ENCODE results near the gene SNAI3. TPM values are rescaled to one million over a fixed set of nuclear protein-coding genes. Genes with fewer than 3 reads are reported as not detected.

The SNAI3 gene
- total and polyA plus RNA-seq, 9 of the 15 experiments (the other 6 are each of a cell fraction or from before 2014, with no cell fraction given), result 0.04 to 4.1 (median 0.80) TPM; not detected in 1

DNA sequence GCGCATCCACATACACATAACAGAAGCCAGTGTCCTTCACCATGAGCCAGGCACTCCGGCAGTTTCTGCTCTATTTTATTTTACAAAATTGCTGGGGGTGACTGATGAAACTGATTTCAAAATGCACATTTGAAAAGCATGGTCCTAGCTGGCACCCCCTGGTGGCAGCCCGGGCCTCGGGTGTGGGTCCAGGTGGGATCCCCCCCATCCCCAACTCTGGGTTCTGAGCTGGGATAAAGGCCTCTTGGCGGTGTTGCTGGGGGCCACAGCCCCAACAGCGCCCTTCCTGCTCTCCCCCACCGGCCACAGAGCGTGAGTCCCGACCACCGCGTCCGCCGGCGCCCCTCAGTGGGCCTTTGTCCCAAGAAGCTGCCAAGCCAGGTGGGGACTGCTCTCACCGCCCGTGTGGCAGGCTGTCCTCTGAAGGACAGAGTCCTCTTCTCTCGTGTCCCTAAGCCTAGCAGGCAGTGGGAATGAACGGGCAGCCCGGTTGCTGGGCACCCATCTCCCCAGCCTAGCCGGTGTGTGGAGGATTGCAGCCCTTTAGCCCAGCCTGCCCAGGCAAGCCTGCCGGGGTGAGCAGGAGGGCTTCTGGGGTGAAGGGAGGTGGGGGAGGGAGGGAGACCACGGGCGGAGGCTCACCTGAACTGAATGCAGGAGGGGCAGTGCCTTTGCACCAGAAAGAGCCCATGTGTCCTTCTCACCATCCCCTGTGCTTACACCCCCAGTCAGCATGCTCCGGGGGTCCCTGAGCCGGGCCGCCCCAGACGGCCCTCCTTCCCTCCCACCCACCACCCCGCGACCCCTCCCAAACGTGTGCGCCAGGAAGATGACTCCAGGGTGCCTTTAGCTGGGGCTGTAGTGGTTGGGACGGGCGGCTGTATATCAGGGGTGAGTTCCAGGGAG lies 898 bp downstream of the SNAI3 start (continued):
- TF ChIP-seq, protein P1, sequence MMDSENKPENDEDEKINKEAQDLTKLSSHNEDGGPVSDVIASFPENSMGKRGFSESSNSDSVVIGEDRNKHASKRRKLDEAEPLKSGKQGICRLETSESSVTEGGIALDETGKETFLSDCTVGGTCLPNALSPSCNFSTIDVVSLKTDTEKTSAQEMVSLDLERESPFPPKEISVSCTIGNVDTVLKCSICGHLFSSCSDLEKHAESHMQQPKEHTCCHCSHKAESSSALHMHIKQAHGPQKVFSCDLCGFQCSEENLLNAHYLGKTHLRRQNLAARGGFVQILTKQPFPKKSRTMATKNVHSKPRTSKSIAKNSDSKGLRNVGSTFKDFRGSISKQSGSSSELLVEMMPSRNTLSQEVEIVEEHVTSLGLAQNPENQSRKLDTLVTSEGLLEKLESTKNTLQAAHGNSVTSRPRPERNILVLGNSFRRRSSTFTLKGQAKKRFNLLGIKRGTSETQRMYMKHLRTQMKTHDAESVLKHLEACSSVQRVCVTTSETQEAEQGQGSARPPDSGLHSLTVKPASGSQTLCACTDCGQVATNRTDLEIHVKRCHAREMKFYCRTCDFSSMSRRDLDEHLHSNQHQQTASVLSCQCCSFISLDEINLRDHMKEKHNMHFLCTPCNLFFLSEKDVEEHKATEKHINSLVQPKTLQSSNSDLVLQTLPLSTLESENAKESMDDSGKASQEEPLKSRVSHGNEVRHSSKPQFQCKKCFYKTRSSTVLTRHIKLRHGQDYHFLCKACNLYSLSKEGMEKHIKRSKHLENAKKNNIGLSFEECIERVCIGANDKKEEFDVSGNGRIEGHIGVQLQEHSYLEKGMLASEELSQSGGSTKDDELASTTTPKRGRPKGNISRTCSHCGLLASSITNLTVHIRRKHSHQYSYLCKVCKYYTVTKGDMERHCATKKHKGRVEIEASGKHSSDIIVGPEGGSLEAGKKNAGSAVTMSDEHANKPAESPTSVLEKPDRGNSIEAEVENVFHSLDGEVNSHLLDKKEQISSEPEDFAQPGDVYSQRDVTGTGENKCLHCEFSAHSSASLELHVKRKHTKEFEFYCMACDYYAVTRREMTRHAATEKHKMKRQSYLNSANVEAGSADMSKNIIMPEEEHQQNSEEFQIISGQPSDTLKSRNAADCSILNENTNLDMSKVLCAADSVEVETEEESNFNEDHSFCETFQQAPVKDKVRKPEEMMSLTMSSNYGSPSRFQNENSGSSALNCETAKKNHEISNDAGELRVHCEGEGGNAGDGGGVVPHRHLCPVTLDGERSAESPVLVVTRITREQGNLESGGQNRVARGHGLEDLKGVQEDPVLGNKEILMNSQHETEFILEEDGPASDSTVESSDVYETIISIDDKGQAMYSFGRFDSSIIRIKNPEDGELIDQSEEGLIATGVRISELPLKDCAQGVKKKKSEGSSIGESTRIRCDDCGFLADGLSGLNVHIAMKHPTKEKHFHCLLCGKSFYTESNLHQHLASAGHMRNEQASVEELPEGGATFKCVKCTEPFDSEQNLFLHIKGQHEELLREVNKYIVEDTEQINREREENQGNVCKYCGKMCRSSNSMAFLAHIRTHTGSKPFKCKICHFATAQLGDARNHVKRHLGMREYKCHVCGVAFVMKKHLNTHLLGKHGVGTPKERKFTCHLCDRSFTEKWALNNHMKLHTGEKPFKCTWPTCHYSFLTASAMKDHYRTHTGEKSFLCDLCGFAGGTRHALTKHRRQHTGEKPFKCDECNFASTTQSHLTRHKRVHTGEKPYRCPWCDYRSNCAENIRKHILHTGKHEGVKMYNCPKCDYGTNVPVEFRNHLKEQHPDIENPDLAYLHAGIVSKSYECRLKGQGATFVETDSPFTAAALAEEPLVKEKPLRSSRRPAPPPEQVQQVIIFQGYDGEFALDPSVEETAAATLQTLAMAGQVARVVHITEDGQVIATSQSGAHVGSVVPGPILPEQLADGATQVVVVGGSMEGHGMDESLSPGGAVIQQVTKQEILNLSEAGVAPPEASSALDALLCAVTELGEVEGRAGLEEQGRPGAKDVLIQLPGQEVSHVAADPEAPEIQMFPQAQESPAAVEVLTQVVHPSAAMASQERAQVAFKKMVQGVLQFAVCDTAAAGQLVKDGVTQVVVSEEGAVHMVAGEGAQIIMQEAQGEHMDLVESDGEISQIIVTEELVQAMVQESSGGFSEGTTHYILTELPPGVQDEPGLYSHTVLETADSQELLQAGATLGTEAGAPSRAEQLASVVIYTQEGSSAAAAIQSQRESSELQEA (IDR thresholded peaks at IDR 0.05; ENCODE audit: low read depth), result no peak
- TF ChIP-seq, protein P2, sequence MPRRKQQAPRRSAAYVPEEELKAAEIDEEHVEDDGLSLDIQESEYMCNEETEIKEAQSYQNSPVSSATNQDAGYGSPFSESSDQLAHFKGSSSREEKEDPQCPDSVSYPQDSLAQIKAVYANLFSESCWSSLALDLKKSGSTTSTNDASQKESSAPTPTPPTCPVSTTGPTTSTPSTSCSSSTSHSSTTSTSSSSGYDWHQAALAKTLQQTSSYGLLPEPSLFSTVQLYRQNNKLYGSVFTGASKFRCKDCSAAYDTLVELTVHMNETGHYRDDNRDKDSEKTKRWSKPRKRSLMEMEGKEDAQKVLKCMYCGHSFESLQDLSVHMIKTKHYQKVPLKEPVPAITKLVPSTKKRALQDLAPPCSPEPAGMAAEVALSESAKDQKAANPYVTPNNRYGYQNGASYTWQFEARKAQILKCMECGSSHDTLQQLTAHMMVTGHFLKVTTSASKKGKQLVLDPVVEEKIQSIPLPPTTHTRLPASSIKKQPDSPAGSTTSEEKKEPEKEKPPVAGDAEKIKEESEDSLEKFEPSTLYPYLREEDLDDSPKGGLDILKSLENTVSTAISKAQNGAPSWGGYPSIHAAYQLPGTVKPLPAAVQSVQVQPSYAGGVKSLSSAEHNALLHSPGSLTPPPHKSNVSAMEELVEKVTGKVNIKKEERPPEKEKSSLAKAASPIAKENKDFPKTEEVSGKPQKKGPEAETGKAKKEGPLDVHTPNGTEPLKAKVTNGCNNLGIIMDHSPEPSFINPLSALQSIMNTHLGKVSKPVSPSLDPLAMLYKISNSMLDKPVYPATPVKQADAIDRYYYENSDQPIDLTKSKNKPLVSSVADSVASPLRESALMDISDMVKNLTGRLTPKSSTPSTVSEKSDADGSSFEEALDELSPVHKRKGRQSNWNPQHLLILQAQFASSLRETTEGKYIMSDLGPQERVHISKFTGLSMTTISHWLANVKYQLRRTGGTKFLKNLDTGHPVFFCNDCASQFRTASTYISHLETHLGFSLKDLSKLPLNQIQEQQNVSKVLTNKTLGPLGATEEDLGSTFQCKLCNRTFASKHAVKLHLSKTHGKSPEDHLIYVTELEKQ (CRISPR knock-in tag; IDR thresholded peaks at IDR 0.05), result no peak
- no peak for TF ChIP-seq CC2D1A (IDR thresholded peaks at IDR 0.05)
- TF ChIP-seq MECOM (CRISPR knock-in tag; IDR thresholded peaks at IDR 0.05), result no peak
- no peak for TF ChIP-seq RBM25 (IDR thresholded peaks at IDR 0.05; ENCODE audit: low read depth, low read length, severe bottlenecking)
- 0 out of 2 replicates have a peak, but pooled peaks have one; percentile 36 for TF ChIP-seq ZNF263 (CRISPR knock-in tag; IDR thresholded peaks at IDR 0.05; ENCODE audit: borderline replicate concordance)
- TF ChIP-seq CEBPG (CRISPR knock-in tag; IDR thresholded peaks at IDR 0.05), result no peak
- TF ChIP-seq CEBPG (tag; conservative IDR thresholded peaks at IDR 0.05 in 1 of 2, IDR thresholded peaks at IDR 0.05 in 1 of 2), result no peak
- TF ChIP-seq ZBTB7A (IDR thresholded peaks at IDR 0.05; ENCODE audit: borderline replicate concordance, control insufficient read depth, low read depth, low read length), result peak; percentile 66; the same call in 1 of the 2 replicates
- no peak for TF ChIP-seq ZSCAN29 (IDR thresholded peaks at IDR 0.05)
- no peak for TF ChIP-seq ZNF274 (IDR thresholded peaks at IDR 0.05; ENCODE audit: borderline replicate concordance, low read depth, low read length)
- no peak for TF ChIP-seq TOE1 (IDR thresholded peaks at IDR 0.05; ENCODE audit: borderline replicate concordance)
- no peak for TF ChIP-seq TOE1 (CRISPR knock-in tag; IDR thresholded peaks at IDR 0.05; ENCODE audit: borderline replicate concordance, low read depth)

All from K562 (cell line).